T-helper 2 cell treated with Interferon-gamma antibody and Interleukin-4, amounts not matched to agents 5 μg/mL and 100 μg/mL, for 36 hours (primary cell): ENCODE measurements around the gene GARRE1.
"Not testable (repeated sequence)": the region's sequence is repeated elsewhere in the genome, so short reads cannot be mapped to it uniquely, and the experiment has no call there.

Source experiments
- DNase-seq: peaks from one replicate; pipeline ENCODE4 v3.0.0; 2021; ENCODE audit warnings: low spot score
- H3K27ac Mint-ChIP-seq: one replicate; pipeline ENCODE4 v1.8.0; 2021; ENCODE audit warnings: mild to moderate bottlenecking, mixed read lengths
- H3K27me3 Mint-ChIP-seq: one replicate; pipeline ENCODE4 v1.8.0; 2021; ENCODE audit warnings: low read depth, mixed read lengths
- H3K36me3 Mint-ChIP-seq: one replicate; pipeline ENCODE4 v1.8.0; 2021; ENCODE audit warnings: low read depth, mixed read lengths
- H3K4me1 Mint-ChIP-seq: one replicate; pipeline ENCODE4 v1.8.0; 2021; ENCODE audit warnings: low read depth, mixed read lengths
- H3K4me3 Mint-ChIP-seq: one replicate; pipeline ENCODE4 v1.8.0; 2022; ENCODE audit warnings: mild to moderate bottlenecking, moderate library complexity, mixed read lengths
- H3K9me3 Mint-ChIP-seq: one replicate; pipeline ENCODE4 v1.8.0; 2021; ENCODE audit warnings: mixed read lengths

Gene GARRE1

DNA sequence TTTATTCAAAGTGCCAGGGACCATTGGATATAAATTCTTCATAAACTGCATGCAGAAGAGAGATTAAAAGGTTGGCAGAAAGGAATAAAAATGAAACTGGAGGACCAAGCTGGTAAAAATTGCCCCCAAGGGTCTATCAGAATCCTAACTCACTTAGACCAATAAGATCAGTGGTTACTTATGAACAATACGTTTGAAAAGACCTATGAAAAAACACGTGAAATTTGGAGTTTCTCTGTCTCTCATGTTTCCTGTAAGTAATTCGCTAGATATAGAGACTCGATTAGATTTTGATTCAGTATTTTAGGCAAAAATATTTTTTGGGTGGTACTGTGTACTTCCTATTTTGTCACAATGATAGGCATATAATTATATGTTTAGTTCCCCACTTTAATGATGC lies 22.9 kb downstream of the GARRE1 start:
- H3K4me3 Mint-ChIP-seq = no peak overlapping the region
- H3K27me3 Mint-ChIP-seq = peaks cover 8% of the 10 kb centered on the region
- DNase-seq = no peak
- H3K9me3 Mint-ChIP-seq = peaks cover 4% of the 10 kb centered on the region
- H3K4me1 Mint-ChIP-seq = no peaks in the 10 kb centered on the region
- no peaks in the 10 kb centered on the region for H3K36me3 Mint-ChIP-seq
- H3K27ac Mint-ChIP-seq = no peak overlapping the region

DNA sequence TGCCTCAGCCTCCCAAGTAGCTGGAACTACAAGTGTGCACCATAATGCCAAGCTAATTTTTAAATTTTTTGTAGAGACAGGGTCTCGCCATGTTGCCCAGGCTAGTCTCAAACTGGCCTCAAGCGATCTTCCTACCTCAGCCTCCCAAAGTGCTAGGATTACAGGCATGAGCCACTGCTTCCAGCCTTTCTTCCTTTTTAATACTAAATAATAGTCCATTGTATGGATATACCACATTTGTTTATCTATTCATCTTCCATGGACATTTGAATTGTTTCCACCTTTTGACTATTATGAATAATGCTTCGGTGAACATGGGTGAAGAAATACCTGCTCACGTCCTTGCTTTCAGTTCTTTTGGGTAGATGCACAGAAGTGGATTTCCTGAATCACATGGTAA lies 24.4 kb downstream of the GARRE1 start:
- H3K27me3 Mint-ChIP-seq = peaks cover 5% of the 10 kb centered on the region
- H3K9me3 Mint-ChIP-seq = peaks cover 4% of the 10 kb centered on the region
- no peak overlapping the region for H3K27ac Mint-ChIP-seq
- H3K36me3 Mint-ChIP-seq = no peaks in the 10 kb centered on the region
- H3K4me1 Mint-ChIP-seq = no peaks in the 10 kb centered on the region
- DNase-seq = no peak
- no peak overlapping the region for H3K4me3 Mint-ChIP-seq

DNA sequence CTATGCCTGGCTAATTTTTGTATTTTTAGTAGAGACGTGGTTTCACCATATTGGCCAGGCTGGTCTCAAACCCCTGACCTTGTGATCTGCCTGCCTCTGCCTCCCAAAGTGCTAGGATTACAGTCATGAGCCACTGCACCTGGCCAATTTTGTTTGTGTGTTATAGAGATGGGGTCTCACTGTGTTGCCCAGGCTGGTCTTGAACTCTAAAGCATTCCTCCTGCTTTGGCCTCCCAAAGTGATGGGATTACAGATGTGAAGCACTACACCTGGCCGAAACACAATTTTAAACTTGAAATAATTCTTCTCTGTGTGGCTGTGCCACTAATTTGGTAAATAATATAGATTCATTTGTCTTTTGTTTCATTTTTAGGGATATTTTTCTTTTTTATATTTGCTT lies 27.1 kb downstream of the GARRE1 start:
- DNase-seq, H3K27me3 Mint-ChIP-seq, H3K27ac Mint-ChIP-seq, H3K9me3 Mint-ChIP-seq, H3K4me3 Mint-ChIP-seq, H3K4me1 Mint-ChIP-seq, H3K36me3 Mint-ChIP-seq: not testable (repeated sequence)

DNA sequence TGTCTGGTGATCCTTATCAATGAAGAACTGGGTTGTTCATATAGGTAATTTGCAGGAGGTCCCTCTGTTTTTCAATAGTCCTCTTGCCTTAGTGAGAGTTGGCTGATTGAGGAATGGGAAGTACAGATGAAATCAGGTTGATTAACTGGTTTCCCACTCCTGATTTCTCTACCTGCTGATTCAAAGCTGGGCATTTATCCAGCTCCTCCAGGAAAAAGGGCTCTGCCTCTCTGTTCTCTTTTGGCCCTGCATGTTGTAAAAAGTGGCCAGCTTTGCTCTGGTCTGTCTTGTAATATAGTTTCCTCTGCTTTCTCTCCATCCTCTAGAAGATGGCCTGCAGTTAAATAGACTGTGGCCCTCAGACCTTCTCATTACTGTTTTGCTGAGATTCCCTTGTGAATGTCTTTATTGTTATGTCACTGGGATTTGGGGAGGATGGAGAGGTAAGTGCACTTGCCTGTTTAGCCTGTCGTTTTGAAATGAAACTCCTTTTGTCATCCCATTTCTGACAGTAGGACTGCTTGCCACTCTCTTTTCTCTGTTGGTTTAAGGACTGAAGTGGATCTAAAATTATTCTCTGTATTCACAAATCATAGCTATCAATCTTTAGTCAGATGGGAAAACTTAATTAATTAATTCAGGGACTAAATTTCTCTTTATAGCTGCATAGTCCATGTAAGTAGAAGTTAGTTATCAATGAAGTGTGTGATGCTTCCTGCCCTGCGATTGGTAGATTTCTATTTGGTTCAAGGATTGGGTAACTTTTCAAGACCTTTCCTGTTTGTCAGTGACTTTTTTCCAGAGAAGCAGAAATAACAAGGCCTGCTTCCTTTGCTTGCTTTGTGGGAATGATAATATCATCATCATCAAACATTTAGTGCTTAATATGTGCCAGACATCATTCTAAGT lies 28.5 kb downstream of the GARRE1 start:
- Mint-ChIP-seq H3K27me3 (no peaks in the 10 kb centered on the region), H3K4me3 (no peak overlapping the region), H3K4me1 (peaks cover 2% of the 10 kb centered on the region), H3K9me3 (no peaks in the 10 kb centered on the region), H3K27ac (no peak overlapping the region), H3K36me3 (no peaks in the 10 kb centered on the region)
- no peak for DNase-seq

DNA sequence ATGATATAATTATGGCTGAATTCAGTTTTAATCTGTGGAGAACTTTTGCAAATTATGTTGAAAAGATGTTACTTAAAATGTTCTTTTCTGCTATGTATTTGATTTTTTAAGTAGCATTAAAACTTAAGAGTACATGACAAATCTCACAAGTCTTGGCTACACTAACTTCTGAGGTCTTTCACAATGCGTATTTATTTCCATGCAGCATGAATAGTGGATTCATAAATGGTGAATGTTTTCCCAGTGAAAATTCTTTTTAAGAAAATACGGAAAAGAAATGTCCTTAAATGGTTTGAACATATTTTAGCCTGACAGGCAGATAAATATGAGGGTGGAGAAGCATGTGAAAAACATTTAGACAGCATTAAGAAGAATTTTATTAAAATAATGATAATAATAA lies 30.2 kb downstream of the GARRE1 start:
- Mint-ChIP-seq H3K4me3 (no peak overlapping the region), H3K27ac (no peak overlapping the region), H3K27me3 (no peaks in the 10 kb centered on the region), H3K9me3 (no peaks in the 10 kb centered on the region), H3K36me3 (no peaks in the 10 kb centered on the region), H3K4me1 (peaks cover 2% of the 10 kb centered on the region)
- no peak for DNase-seq

DNA sequence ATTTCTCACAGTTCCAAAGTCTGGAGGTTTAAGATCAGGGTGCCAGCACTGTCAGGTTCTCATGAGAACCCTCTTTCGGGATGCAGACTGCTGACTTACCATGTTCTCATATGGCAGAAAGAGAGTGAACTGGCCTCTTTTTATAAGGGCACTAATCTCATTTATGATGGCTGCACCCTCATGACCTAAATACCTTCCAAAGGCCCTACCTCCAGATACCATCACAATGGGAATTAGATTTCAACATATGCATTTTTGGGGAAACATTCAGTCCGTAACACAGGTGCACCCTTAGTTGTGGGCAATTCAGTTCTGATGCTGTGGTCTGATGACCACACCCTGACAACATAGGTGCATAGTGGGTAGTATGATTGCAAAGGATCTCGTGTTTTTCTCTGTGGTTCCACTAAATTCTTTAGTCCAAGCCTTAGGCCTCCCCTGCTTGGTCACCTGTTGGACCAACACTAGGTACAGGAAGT lies 33.3 kb downstream of the GARRE1 start:
- no peaks in the 10 kb centered on the region for H3K9me3 Mint-ChIP-seq
- H3K4me3 Mint-ChIP-seq = no peak overlapping the region
- no peaks in the 10 kb centered on the region for H3K36me3 Mint-ChIP-seq
- DNase-seq = no peak
- H3K27ac Mint-ChIP-seq = no peak overlapping the region
- peaks cover 2% of the 10 kb centered on the region for H3K4me1 Mint-ChIP-seq
- no peaks in the 10 kb centered on the region for H3K27me3 Mint-ChIP-seq

DNA sequence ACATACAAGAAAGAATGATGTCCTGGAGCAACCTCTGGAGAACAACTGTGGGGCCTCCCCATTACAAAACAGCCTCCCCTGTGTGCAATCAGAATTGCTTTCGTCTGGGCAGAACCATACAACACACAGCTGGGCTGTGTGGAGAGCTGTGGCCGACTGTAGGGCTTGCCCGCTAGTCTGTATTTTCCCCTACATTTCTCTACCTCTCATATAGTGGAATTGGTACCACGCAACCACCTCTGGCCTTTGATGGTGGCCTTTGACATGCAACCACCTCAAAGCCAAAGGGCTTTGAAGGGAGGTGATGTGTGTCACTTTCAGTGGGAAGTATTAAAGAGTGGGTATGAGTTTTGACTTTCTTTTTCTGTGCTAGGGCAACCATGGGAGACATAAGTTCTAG lies 34.0 kb downstream of the GARRE1 start:
- H3K4me3 Mint-ChIP-seq = no peak overlapping the region
- no peaks in the 10 kb centered on the region for H3K36me3 Mint-ChIP-seq
- peaks cover 2% of the 10 kb centered on the region for H3K4me1 Mint-ChIP-seq
- no peak overlapping the region for H3K27ac Mint-ChIP-seq
- no peaks in the 10 kb centered on the region for H3K27me3 Mint-ChIP-seq
- no peak for DNase-seq
- no peaks in the 10 kb centered on the region for H3K9me3 Mint-ChIP-seq

DNA sequence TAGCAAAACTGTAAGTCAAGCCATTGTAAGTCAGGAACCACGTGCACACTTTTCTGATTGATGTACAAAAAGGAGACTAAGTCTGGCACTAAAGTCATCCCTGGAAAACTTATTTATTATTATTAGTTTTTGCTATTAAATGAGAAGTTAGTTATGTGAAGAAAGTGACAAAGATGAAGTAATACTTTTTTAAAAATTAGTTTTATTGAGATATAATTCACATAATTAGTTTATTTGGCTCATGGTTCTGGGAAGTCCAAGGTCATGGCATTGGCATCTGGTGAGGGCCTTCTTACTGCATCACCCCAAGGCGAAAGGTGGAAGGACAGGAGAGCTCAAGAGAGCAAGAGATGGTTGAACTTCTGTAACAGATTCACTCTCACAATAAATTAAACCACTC lies 36.9 kb downstream of the GARRE1 start:
- H3K27ac Mint-ChIP-seq = no peak overlapping the region
- H3K4me3 Mint-ChIP-seq = no peak overlapping the region
- no peaks in the 10 kb centered on the region for H3K36me3 Mint-ChIP-seq
- peaks cover 2% of the 10 kb centered on the region for H3K4me1 Mint-ChIP-seq
- H3K27me3 Mint-ChIP-seq = no peaks in the 10 kb centered on the region
- H3K9me3 Mint-ChIP-seq = no peaks in the 10 kb centered on the region
- no peak for DNase-seq

DNA sequence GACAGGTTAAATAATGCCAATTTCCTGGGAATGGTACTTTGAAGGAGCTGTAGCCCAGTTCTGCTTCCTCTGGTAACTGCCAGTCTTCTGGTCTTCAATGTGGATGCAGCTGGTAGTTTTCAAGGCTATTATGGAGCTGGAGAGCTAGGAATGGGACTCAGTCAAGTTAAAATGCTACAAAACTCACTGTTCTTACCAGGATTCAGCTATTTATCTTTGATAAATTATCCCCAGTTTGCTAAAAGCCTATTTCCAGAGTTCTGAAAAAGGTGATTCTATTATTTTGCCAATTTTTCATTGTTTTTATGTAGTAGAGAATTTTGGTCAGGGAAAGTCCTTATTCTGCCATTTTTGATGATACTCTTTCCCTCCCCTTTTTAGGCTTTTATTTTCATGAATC lies 40.7 kb downstream of the GARRE1 start:
- H3K27me3 Mint-ChIP-seq = no peaks in the 10 kb centered on the region
- H3K36me3 Mint-ChIP-seq = no peaks in the 10 kb centered on the region
- H3K4me3 Mint-ChIP-seq = no peak overlapping the region
- H3K9me3 Mint-ChIP-seq = no peaks in the 10 kb centered on the region
- no peak for DNase-seq
- no peak overlapping the region for H3K27ac Mint-ChIP-seq
- no peaks in the 10 kb centered on the region for H3K4me1 Mint-ChIP-seq

DNA sequence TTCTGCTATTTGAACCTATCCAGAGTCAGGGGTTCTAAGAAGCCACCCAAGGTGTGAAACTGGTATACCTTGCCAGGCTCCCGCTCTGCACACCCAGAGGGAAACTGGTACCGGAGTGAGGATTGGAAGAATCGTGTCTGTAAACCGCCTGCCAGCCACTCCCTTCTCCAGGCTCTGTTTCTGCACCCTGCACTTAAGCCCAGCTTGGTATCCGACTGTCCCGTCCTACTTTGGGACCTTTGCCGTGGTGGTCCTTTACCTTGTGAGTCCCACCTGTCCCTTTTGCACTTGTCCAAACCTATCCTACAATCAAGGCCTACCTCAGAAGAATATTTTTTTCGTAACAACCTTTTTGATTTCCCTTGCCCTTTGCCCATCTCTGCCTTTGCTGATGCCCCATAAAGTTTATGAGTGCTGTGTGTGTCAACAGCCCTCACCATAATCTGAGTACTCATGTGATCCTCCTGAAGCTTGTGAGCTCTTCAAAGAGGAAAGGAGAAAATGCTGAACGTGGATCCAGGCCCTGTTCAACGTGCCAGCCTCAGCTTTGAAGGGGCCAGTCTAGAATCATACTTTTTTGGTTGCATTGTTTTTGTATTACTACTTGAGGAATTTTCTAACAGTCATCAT lies 44.7 kb downstream of the GARRE1 start:
- no peaks in the 10 kb centered on the region for H3K36me3 Mint-ChIP-seq
- H3K27me3 Mint-ChIP-seq = no peaks in the 10 kb centered on the region
- H3K9me3 Mint-ChIP-seq = no peaks in the 10 kb centered on the region
- no peak overlapping the region for H3K27ac Mint-ChIP-seq
- H3K4me1 Mint-ChIP-seq = no peaks in the 10 kb centered on the region
- no peak for DNase-seq
- no peak overlapping the region for H3K4me3 Mint-ChIP-seq

DNA sequence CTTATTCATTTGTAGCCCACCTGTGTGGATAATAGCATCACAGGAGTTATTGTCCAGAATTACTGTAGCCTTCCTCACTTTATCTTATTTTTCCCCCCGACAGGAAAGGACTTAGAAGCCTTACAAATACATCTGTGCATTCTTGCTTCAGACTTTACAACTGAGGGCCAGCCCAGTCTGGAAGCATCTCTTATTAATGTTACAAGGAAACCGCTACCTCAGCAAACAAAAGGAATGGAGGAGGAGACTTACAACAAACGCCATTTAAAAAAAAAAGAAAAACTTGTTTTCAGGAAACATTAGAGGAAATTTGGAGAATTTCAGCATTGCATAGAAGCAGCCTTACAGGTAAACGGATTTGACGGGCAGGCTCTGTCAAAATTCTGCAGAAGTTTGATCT lies 45.2 kb downstream of the GARRE1 start:
- Mint-ChIP-seq H3K9me3 (no peaks in the 10 kb centered on the region), H3K27ac (no peak overlapping the region), H3K36me3 (no peaks in the 10 kb centered on the region), H3K4me1 (no peaks in the 10 kb centered on the region), H3K27me3 (no peaks in the 10 kb centered on the region), H3K4me3 (no peak overlapping the region)
- no peak for DNase-seq

DNA sequence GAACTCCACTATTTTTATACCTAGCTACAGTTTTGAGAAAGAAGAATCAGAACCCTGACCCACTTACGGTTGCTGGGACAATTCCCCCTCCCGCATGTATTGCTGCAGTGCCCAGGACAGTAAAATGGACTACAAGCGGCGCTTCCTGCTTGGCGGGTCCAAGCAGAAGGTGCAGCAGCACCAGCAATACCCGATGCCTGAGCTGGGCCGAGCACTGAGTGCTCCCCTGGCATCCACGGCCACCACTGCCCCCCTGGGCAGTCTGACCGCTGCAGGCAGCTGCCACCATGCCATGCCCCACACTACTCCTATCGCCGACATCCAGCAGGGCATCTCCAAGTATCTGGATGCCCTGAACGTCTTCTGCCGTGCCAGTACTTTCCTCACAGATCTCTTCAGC lies 46.0 kb downstream of the GARRE1 start:
- Mint-ChIP-seq H3K27ac (no peak overlapping the region), H3K4me3 (no peak overlapping the region), H3K9me3 (no peaks in the 10 kb centered on the region), H3K36me3 (no peaks in the 10 kb centered on the region), H3K4me1 (no peaks in the 10 kb centered on the region), H3K27me3 (no peaks in the 10 kb centered on the region)
- no peak for DNase-seq

DNA sequence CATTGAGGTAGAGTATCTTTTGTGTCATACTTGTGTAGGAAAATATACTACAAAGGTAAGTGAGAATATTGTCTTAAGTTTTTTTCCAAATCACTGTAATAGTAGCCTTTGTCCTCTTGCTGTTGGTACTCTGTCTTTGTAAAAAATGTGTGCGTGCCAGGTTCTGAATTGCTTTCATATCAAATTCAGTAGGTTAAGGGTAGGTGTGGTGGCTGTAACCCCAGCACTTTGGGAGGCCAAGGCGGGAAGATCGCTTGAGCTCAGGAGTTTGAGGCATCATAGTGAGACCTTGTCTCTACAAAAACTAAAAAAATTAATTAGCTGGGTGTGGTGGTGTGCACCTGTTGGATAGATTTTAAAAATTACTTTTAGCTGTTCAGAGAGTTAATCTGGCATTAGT lies 46.6 kb downstream of the GARRE1 start:
- no peak for DNase-seq
- Mint-ChIP-seq H3K4me3 (no peak overlapping the region), H3K9me3 (no peaks in the 10 kb centered on the region), H3K4me1 (no peaks in the 10 kb centered on the region), H3K36me3 (no peaks in the 10 kb centered on the region), H3K27ac (no peak overlapping the region), H3K27me3 (no peaks in the 10 kb centered on the region)
